ENCODE measurements around the gene FATE1.

Gene FATE1

GRCh38 chrX:151723156-151723760 lies 7.4 kb downstream of the FATE1 start:
- ChIA-PET POLR2A (interaction anchor here (0.9 kb wide), 1 partner anchor 9 kb away, joined by 3 read pairs; no protein-coding TSS in a partner anchor), CTCF (no interaction called here)
- TF ChIP-seq ZNF384 (IDR thresholded peaks at IDR 0.05), result no peak
- no peak for TF ChIP-seq L3MBTL2 (conservative IDR thresholded peaks at IDR 0.05)
- no peak for TF ChIP-seq FOXK2 (IDR thresholded peaks at IDR 0.05)
- TF ChIP-seq FOXM1 (IDR thresholded peaks at IDR 0.05; ENCODE audit: borderline replicate concordance), result no peak
- TF ChIP-seq LEF1 (IDR thresholded peaks at IDR 0.05; ENCODE audit: borderline replicate concordance), result no peak
- no peak for TF ChIP-seq SUZ12 (IDR thresholded peaks at IDR 0.05)
- TF ChIP-seq BHLHE40 (IDR thresholded peaks at IDR 0.05; ENCODE audit: borderline replicate concordance), result no peak
- TF ChIP-seq TARDBP (IDR thresholded peaks at IDR 0.05), result no peak
- TF ChIP-seq SP1 (IDR thresholded peaks at IDR 0.05), result no peak
- TF ChIP-seq, protein P1, sequence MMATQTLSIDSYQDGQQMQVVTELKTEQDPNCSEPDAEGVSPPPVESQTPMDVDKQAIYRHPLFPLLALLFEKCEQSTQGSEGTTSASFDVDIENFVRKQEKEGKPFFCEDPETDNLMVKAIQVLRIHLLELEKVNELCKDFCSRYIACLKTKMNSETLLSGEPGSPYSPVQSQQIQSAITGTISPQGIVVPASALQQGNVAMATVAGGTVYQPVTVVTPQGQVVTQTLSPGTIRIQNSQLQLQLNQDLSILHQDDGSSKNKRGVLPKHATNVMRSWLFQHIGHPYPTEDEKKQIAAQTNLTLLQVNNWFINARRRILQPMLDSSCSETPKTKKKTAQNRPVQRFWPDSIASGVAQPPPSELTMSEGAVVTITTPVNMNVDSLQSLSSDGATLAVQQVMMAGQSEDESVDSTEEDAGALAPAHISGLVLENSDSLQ (IDR thresholded peaks at IDR 0.05), result no peak
- TF ChIP-seq ELF4 (IDR thresholded peaks at IDR 0.05), result no peak
- no peak for TF ChIP-seq HDGF (IDR thresholded peaks at IDR 0.05; ENCODE audit: borderline replicate concordance)
- TF ChIP-seq CTBP1 (IDR thresholded peaks at IDR 0.05; ENCODE audit: borderline replicate concordance), result no peak
- TF ChIP-seq NFRKB (IDR thresholded peaks at IDR 0.05), result no peak
- DNase-seq (ENCODE audit: extremely low spot score), result no peak

- POLR2A ChIA-PET, result no interaction called here
- no peak for DNase-seq (ENCODE audit: extremely low spot score)
- TF ChIP-seq NFRKB (IDR thresholded peaks at IDR 0.05) (no peak), HDGF (IDR thresholded peaks at IDR 0.05; ENCODE audit: borderline replicate concordance) (no peak), LEF1 (IDR thresholded peaks at IDR 0.05; ENCODE audit: borderline replicate concordance) (no peak), BHLHE40 (IDR thresholded peaks at IDR 0.05; ENCODE audit: borderline replicate concordance) (no peak), ELF4 (IDR thresholded peaks at IDR 0.05) (no peak), TARDBP (IDR thresholded peaks at IDR 0.05) (no peak)
- CTCF ChIA-PET, result interaction anchor here (0.8 kb wide), 1 partner anchor 9 kb away, joined by 3 read pairs; no protein-coding TSS in a partner anchor
Observed at GRCh38 chrX:151724563-151725337, 8.9 kb downstream of the FATE1 start.

DNA sequence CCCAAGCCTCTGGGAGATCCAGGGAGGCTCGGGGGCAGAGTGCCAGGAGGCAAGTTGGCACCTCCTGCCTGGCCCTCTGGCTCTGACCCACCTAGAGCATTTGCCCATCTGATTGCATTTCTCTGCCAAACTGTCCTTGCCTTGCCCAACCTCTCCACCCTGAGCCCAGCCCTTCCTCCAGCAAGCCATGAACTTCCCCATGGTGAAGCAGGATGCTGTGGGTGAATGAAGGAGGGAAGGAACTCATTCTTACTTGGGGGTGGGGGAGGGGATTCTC lies 9.4 kb downstream of the FATE1 start:
- no peak for DNase-seq (ENCODE audit: extremely low spot score)
- POLR2A ChIA-PET, result no interaction called here
- CTCF ChIA-PET, result interaction anchor here (0.8 kb wide), 1 partner anchor 10 kb away, joined by 3 read pairs; no protein-coding TSS in a partner anchor

GRCh38 chrX:151726751-151727150 lies 10.9 kb downstream of the FATE1 start:
- TF ChIP-seq, protein P1 (IDR thresholded peaks at IDR 0.05), result no peak
- no peak for TF ChIP-seq ARNT (IDR thresholded peaks at IDR 0.05)
- TF ChIP-seq CTBP1 (IDR thresholded peaks at IDR 0.05; ENCODE audit: borderline replicate concordance), result no peak
- TF ChIP-seq ZNF384 (IDR thresholded peaks at IDR 0.05), result no peak
- no peak for TF ChIP-seq ELF4 (IDR thresholded peaks at IDR 0.05)
- TF ChIP-seq HDGF (IDR thresholded peaks at IDR 0.05; ENCODE audit: borderline replicate concordance), result no peak
- TF ChIP-seq SP1 (IDR thresholded peaks at IDR 0.05), result no peak
- no peak for TF ChIP-seq NFRKB (IDR thresholded peaks at IDR 0.05)
- TF ChIP-seq L3MBTL2 (conservative IDR thresholded peaks at IDR 0.05), result no peak
- TF ChIP-seq LEF1 (IDR thresholded peaks at IDR 0.05; ENCODE audit: borderline replicate concordance), result no peak
- no peak for TF ChIP-seq BHLHE40 (IDR thresholded peaks at IDR 0.05; ENCODE audit: borderline replicate concordance)
- TF ChIP-seq SUZ12 (IDR thresholded peaks at IDR 0.05), result no peak
- TF ChIP-seq FOXA1 (IDR thresholded peaks at IDR 0.05), result no peak
- no peak for TF ChIP-seq FOXM1 (IDR thresholded peaks at IDR 0.05; ENCODE audit: borderline replicate concordance)
- no peak for TF ChIP-seq FOXK2 (IDR thresholded peaks at IDR 0.05)
- TF ChIP-seq TARDBP (IDR thresholded peaks at IDR 0.05), result no peak
- ChIA-PET POLR2A (no interaction called here), CTCF (no interaction called here)
- no peak for DNase-seq (ENCODE audit: extremely low spot score)

More for the DNA sequence above, 9.4 kb downstream of the FATE1 start:
- TF ChIP-seq ARNT (IDR thresholded peaks at IDR 0.05) (no peak), ELF4 (IDR thresholded peaks at IDR 0.05) (no peak), HDGF (IDR thresholded peaks at IDR 0.05; ENCODE audit: borderline replicate concordance) (no peak)

DNA sequence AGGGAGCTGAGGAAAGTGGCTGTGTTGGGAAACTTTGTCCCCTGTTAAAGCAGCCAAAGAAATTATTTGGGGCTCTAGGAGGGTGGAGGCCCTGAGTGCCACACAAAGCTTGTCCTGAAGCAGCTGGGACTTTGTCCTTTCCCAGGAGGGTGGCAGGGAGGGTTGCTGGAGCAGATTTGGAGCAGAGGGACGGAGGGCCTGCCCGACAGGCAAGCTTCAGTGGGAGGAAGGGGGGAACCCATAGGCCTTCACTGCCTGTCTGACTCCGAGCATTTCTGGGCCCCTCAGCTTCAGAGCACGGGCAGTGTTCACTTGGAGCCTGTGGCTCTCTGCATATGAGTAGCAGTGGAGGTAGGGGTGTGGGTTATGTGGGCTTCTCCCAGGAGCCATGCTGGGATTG lies 11.5 kb downstream of the FATE1 start:
- CTCF ChIA-PET, result no interaction called here
- TF ChIP-seq BHLHE40 (IDR thresholded peaks at IDR 0.05; ENCODE audit: borderline replicate concordance) (no peak), FOXM1 (IDR thresholded peaks at IDR 0.05; ENCODE audit: borderline replicate concordance) (no peak), FOXA1 (IDR thresholded peaks at IDR 0.05) (no peak), ZNF384 (IDR thresholded peaks at IDR 0.05) (no peak), LEF1 (IDR thresholded peaks at IDR 0.05; ENCODE audit: borderline replicate concordance) (no peak), NFRKB (IDR thresholded peaks at IDR 0.05) (no peak)
- no peak for DNase-seq (ENCODE audit: extremely low spot score)
- POLR2A ChIA-PET, result no interaction called here

DNA sequence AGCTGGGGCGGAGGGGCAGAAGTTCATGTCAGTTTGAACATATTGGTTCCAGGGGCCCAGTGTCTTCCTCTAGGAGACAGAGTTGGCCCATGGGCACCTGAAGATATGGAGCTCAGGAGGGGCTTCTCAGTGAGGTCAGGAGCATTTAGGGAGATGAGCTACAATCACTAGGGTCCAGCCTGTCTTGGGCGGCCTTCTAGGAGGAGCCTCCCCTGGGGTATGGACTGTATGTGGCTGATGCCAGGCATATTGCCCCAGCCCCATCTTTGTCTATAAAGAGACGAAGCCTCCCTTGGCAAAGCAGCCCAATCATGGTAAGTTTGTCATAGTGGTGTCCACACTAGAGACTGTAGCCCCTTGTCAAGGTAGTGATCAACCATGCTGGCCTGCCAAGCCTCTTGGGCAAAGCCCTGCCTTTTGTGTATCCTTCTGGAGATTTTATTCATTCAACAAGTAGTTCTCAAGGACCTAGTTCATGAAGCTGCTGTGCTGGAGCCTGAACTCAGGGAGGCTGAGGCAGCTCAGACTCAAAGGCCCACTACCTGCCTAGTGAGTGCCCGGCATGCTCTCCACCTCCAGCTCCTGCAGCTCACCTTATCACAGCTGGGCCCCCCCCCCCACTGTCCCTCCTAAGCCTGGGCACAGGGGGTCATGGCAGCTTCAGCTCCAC lies 13.4 kb downstream of the FATE1 start:
- TF ChIP-seq ELF4 (IDR thresholded peaks at IDR 0.05) (no peak), L3MBTL2 (conservative IDR thresholded peaks at IDR 0.05) (no peak), SP1 (IDR thresholded peaks at IDR 0.05) (no peak), ZNF384 (IDR thresholded peaks at IDR 0.05) (no peak), LEF1 (IDR thresholded peaks at IDR 0.05; ENCODE audit: borderline replicate concordance) (no peak), FOXK2 (IDR thresholded peaks at IDR 0.05) (no peak), BHLHE40 (IDR thresholded peaks at IDR 0.05; ENCODE audit: borderline replicate concordance) (no peak), FOXA1 (IDR thresholded peaks at IDR 0.05) (no peak), CTBP1 (IDR thresholded peaks at IDR 0.05; ENCODE audit: borderline replicate concordance) (no peak), NFRKB (IDR thresholded peaks at IDR 0.05) (no peak), TARDBP (IDR thresholded peaks at IDR 0.05) (no peak), HDGF (IDR thresholded peaks at IDR 0.05; ENCODE audit: borderline replicate concordance) (no peak)
- TF ChIP-seq, protein P1 (IDR thresholded peaks at IDR 0.05), result no peak
- ChIA-PET CTCF (no interaction called here), POLR2A (no interaction called here)
- no peak for DNase-seq (ENCODE audit: extremely low spot score)
